Type B pancreatic cell (in vitro differentiated cells): ENCODE data around the gene CACNA1B. TPM values are rescaled to one million over a fixed set of nuclear protein-coding genes. Genes with fewer than 3 reads are reported as not detected.

Experiments used
- DNase-seq: peaks from one replicate; pipeline ENCODE4 v3.0.0; 2021; ENCODE audit warnings: mixed read lengths; ENCODE audit not compliant: unreplicated experiment; ENCODE audit errors: extremely low spot score
- H3K27ac Mint-ChIP-seq: 2 replicates; pipeline ENCODE4 v1.8.0; 2021; ENCODE audit warnings: mild to moderate bottlenecking, mixed read lengths
- H3K27me3 Mint-ChIP-seq: 2 replicates; pipeline ENCODE4 v1.8.0; 2021; ENCODE audit warnings: mixed read lengths
- H3K36me3 Mint-ChIP-seq: 2 replicates; pipeline ENCODE4 v1.8.0; 2021; ENCODE audit warnings: mixed read lengths
- H3K4me1 Mint-ChIP-seq: one replicate; pipeline ENCODE4 v1.8.0; 2021; ENCODE audit warnings: mixed read lengths; ENCODE audit not compliant: unreplicated experiment
- H3K4me3 Mint-ChIP-seq: 2 replicates; pipeline ENCODE4 v1.8.0; 2021; ENCODE audit warnings: mild to moderate bottlenecking, mixed read lengths
- H3K9me3 Mint-ChIP-seq: 2 replicates; pipeline ENCODE4 v1.8.0; 2021; ENCODE audit warnings: mixed read lengths
- CTCF ChIP-seq: fragments of 200-600 bp; sonication (generic); conservative IDR thresholded peaks from 2 replicates; pipeline ENCODE4 v1.5.0; 2021; ENCODE audit warnings: antibody characterized with exemption, mild to moderate bottlenecking
- total RNA-seq: library from RNA; stranded (reverse); gene quantifications from 2 replicates; pipeline ENCODE4 v1.2.1, GENCODE V29; 2021; ENCODE audit warnings: low replicate concordance

The CACNA1B gene
- total RNA-seq, 1 donor from 2014 or later: 2.4 TPM

GRCh38 chr9:137943655-137944054 lies 66.1 kb downstream of the CACNA1B start:
- Mint-ChIP-seq H3K27ac (no peak overlapping the region), H3K9me3 (peaks cover 21% of the 10 kb centered on the region), H3K4me1 (no peaks in the 10 kb centered on the region), H3K27me3 (no peaks in the 10 kb centered on the region), H3K4me3 (no peak overlapping the region), H3K36me3 (no peaks in the 10 kb centered on the region)
- DNase-seq: no peak
- no peak for TF ChIP-seq CTCF

GRCh38 chr9:137945581-137945980 lies 68.0 kb downstream of the CACNA1B start:
- Mint-ChIP-seq H3K4me1 (no peaks in the 10 kb centered on the region), H3K36me3 (no peaks in the 10 kb centered on the region), H3K4me3 (no peak overlapping the region), H3K27me3 (no peaks in the 10 kb centered on the region), H3K27ac (no peak overlapping the region), H3K9me3 (peaks cover 21% of the 10 kb centered on the region)
- TF ChIP-seq CTCF: no peak
- DNase-seq: no peak

- no peak for TF ChIP-seq CTCF
- H3K27ac Mint-ChIP-seq: no peak overlapping the region
- no peaks in the 10 kb centered on the region for H3K27me3 Mint-ChIP-seq
- no peak for DNase-seq
- H3K36me3 Mint-ChIP-seq: no peaks in the 10 kb centered on the region
- peaks cover 15% of the 10 kb centered on the region for H3K9me3 Mint-ChIP-seq
- H3K4me1 Mint-ChIP-seq: no peaks in the 10 kb centered on the region
- H3K4me3 Mint-ChIP-seq: no peak overlapping the region
These were observed 69.4 kb downstream of the CACNA1B start for GRCh38 chr9:137946993-137947392.

DNA sequence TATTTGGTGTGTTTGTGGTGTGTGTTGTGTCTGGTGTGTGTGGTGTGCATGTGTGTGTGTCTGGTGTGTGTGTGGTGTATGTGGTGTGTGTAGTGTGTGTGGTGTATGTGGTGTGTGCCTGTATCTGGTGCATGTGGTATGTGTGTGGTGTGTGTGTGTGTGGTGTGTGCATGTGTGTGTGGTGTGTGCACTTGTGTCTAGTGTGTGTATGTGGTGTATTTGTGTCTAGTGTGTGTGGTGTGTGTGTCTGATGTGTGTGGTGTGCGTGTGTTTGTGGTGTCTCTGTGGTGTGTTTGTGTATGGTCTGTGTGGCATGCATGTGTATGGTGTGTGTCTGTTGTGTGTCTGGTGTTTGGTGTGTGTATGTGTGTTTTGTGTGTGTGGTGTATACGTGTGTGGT lies 71.1 kb downstream of the CACNA1B start:
- no peaks in the 10 kb centered on the region for H3K4me1 Mint-ChIP-seq
- no peaks in the 10 kb centered on the region for H3K27me3 Mint-ChIP-seq
- DNase-seq: no peak
- H3K9me3 Mint-ChIP-seq: peaks cover 5% of the 10 kb centered on the region
- no peak for TF ChIP-seq CTCF
- H3K4me3 Mint-ChIP-seq: no peak overlapping the region
- H3K36me3 Mint-ChIP-seq: no peaks in the 10 kb centered on the region
- no peak overlapping the region for H3K27ac Mint-ChIP-seq

GRCh38 chr9:137949260-137949659 lies 71.7 kb downstream of the CACNA1B start:
- Mint-ChIP-seq H3K27ac (no peak overlapping the region), H3K9me3 (peaks cover 2% of the 10 kb centered on the region), H3K4me3 (no peak overlapping the region), H3K36me3 (no peaks in the 10 kb centered on the region), H3K27me3 (no peaks in the 10 kb centered on the region), H3K4me1 (no peaks in the 10 kb centered on the region)
- DNase-seq: no peak
- no peak for TF ChIP-seq CTCF

- no peak overlapping the region for H3K4me3 Mint-ChIP-seq
These were observed 73.5 kb downstream of the CACNA1B start for GRCh38 chr9:137951107-137951506.

More at GRCh38 chr9:137951107-137951506, 73.5 kb downstream of the CACNA1B start:
- Mint-ChIP-seq H3K27ac (no peak overlapping the region), H3K9me3 (no peaks in the 10 kb centered on the region), H3K27me3 (no peaks in the 10 kb centered on the region), H3K36me3 (no peaks in the 10 kb centered on the region), H3K4me1 (no peaks in the 10 kb centered on the region)
- TF ChIP-seq CTCF: no peak
- no peak for DNase-seq
